Ascending aorta (tissue), 2 donors: Measurements from ENCODE around the gene ADCY1. TPM values are rescaled to one million over a fixed set of nuclear protein-coding genes. Genes with fewer than 3 reads are reported as not detected.

Experiments used
- DNase-seq, 2 donors: peaks; one replicate each; pipeline ENCODE4 v3.0.0-alpha.2; 2019; ENCODE audit warnings: low spot score in 2 of 2
- H3K27ac ChIP-seq, 2 donors: fragments of 200-600 bp; sonication (generic); one replicate each; pipeline ENCODE4 v1.5.1; 2016 to 2017; ENCODE audit warnings: mild to moderate bottlenecking in 1 of 2
- H3K27me3 ChIP-seq: fragments of 200-600 bp; sonication (generic); one replicate; pipeline ENCODE4 v1.5.1; 2017
- H3K36me3 ChIP-seq, 2 donors: fragments of 200-600 bp; sonication (generic); one replicate each; pipeline ENCODE4 v1.5.1; 2016
- H3K4me1 ChIP-seq, 2 donors: fragments of 200-600 bp; sonication (generic); one replicate each; pipeline ENCODE4 v1.5.1; 2016 to 2017; ENCODE audit warnings: mild to moderate bottlenecking in 1 of 2
- H3K4me3 ChIP-seq, 2 donors: fragments of 200-600 bp; sonication (generic); one replicate each; pipeline ENCODE4 v1.5.1; 2016 to 2017; ENCODE audit warnings: mild to moderate bottlenecking in 1 of 2
- H3K9me3 ChIP-seq, 2 donors: fragments of 200-600 bp; sonication (generic); one replicate each; pipeline ENCODE4 v1.5.1; 2016
- CTCF ChIP-seq, 3 experiments: fragments of 200-600 bp in 2 of 3; fragments of 450-650 bp in 1 of 3; sonication (generic) in 2 of 3; IDR thresholded peaks; one replicate each; pipeline ENCODE4 v1.5.1; 2016 to 2019; ENCODE audit warnings: antibody characterized with exemption in 3 of 3, mild to moderate bottlenecking in 1 of 3, moderate library complexity in 1 of 3
- intact Hi-C: fragments of 100-400 bp; cut with DNase I; formaldehyde crosslinking; loops from one replicate; pipeline ENCODE4 v1.15.1; 2023
- total RNA-seq: library from RNA; depleted of rRNA; stranded (reverse); fragments of >200 nt; gene quantifications from one replicate; pipeline ENCODE4 v1.1.0, GENCODE V29; 2016

Gene ADCY1
- total RNA-seq, 1 donor from 2014 or later: 3.6 TPM

GRCh38 chr7:45650404-45651394, 76.5 kb downstream of the ADCY1 start:
- Histone ChIP-seq H3K27me3 (no peaks in the 10 kb centered on the region), H3K36me3 (no peaks in the 10 kb centered on the region), H3K4me3 (no peak overlapping the region), H3K4me1 (no peaks in the 10 kb centered on the region), H3K27ac (no peak overlapping the region), H3K9me3 (no peaks in the 10 kb centered on the region)
- no peak for TF ChIP-seq CTCF (IDR thresholded peaks at IDR 0.05)
- intact Hi-C loops: no loop called here
- DNase-seq: no peak

GRCh38 chr7:45651540-45651939, 77.4 kb downstream of the ADCY1 start:
- Histone ChIP-seq H3K4me3 (no peak overlapping the region), H3K27ac (no peak overlapping the region), H3K27me3 (no peaks in the 10 kb centered on the region), H3K36me3 (no peaks in the 10 kb centered on the region), H3K4me1 (no peaks in the 10 kb centered on the region), H3K9me3 (no peaks in the 10 kb centered on the region)
- no peak for TF ChIP-seq CTCF (IDR thresholded peaks at IDR 0.05)
- intact Hi-C loops: no loop called here
- DNase-seq: no peak

- no peaks in the 10 kb centered on the region for H3K9me3 ChIP-seq
- intact Hi-C loops: no loop called here
- no peak for TF ChIP-seq CTCF (IDR thresholded peaks at IDR 0.05)
- H3K4me3 ChIP-seq: no peak overlapping the region
- no peaks in the 10 kb centered on the region for H3K27me3 ChIP-seq
- H3K36me3 ChIP-seq: no peaks in the 10 kb centered on the region
- DNase-seq: no peak
- no peaks in the 10 kb centered on the region for H3K4me1 ChIP-seq
- no peak overlapping the region for H3K27ac ChIP-seq
Observed at GRCh38 chr7:45652630-45653029, 78.5 kb downstream of the ADCY1 start.

- Histone ChIP-seq H3K36me3 (no peaks in the 10 kb centered on the region), H3K9me3 (no peaks in the 10 kb centered on the region), H3K27ac (no peak overlapping the region), H3K4me3 (no peak overlapping the region), H3K4me1 (no peaks in the 10 kb centered on the region), H3K27me3 (no peaks in the 10 kb centered on the region)
- DNase-seq: no peak
- intact Hi-C loops: no loop called here
- no peak for TF ChIP-seq CTCF (IDR thresholded peaks at IDR 0.05)
Observed at GRCh38 chr7:45653209-45653907, 79.2 kb downstream of the ADCY1 start.

- DNase-seq: no peak
- intact Hi-C loops: no loop called here
Observed at GRCh38 chr7:45654341-45654740, 80.2 kb downstream of the ADCY1 start.

More at GRCh38 chr7:45654341-45654740, 80.2 kb downstream of the ADCY1 start:
- Histone ChIP-seq H3K36me3 (no peaks in the 10 kb centered on the region), H3K27me3 (no peaks in the 10 kb centered on the region), H3K4me1 (no peaks in the 10 kb centered on the region), H3K27ac (no peak overlapping the region), H3K9me3 (no peaks in the 10 kb centered on the region), H3K4me3 (no peak overlapping the region)
- no peak for TF ChIP-seq CTCF (IDR thresholded peaks at IDR 0.05)
